WI38 (cell line): ENCODE measurements around the gene SGCD.

Source experiments
- H3K4me3 ChIP-seq: 2 replicates; pipeline ENCODE4 v1.5.1; 2011; ENCODE audit warnings: low read depth, mild to moderate bottlenecking, control low read depth, low read length
- CTCF ChIP-seq: IDR thresholded peaks from 2 replicates; pipeline ENCODE4 v1.5.1; 2012; ENCODE audit warnings: low read depth, mild to moderate bottlenecking, control low read depth, low read length

Gene SGCD

DNA sequence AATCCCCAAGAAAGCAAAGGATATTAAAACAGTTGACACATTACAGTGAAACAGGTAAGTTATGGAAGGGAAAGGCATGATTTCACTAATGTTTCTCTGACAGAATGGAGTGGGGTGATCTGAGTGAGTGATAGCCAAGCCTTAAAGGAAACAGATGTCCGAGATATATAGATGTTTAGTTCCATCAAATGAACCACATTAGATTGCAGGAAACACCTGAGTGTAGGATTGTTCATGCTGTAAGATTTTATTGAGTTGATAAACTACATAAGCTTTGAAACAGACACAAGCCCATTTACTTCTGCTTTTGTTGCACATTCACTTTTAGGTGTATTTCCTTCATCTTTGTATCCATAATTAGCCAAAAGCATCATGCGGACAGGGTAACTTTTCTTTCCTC is 356.0 kb downstream of the SGCD start:
- no peak for TF ChIP-seq CTCF
- H3K4me3 ChIP-seq = no peak overlapping the region

GRCh38 chr5:156683509-156683908 is 356.5 kb downstream of the SGCD start:
- H3K4me3 ChIP-seq = no peak overlapping the region
- TF ChIP-seq CTCF = no peak

DNA sequence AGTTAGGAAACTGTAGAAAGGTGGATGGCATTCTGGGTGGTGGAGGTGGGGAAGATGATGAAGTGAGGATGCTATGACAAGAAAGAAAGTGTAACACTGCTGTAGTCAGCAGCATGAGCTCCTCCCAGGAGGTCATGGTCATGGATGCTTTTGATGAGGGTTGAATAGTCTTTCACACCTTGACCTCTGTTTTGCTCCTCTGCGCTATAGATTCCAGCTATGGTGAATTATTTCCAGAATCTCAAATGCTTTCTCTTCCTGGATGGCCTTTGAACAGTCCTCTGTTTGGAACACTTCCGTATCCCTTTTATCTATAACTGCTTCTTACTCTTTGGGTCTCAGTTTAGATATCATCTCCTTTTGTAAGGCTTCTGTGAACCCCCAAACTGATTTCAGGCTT is 357.3 kb downstream of the SGCD start:
- no peak overlapping the region for H3K4me3 ChIP-seq
- TF ChIP-seq CTCF = no peak

DNA sequence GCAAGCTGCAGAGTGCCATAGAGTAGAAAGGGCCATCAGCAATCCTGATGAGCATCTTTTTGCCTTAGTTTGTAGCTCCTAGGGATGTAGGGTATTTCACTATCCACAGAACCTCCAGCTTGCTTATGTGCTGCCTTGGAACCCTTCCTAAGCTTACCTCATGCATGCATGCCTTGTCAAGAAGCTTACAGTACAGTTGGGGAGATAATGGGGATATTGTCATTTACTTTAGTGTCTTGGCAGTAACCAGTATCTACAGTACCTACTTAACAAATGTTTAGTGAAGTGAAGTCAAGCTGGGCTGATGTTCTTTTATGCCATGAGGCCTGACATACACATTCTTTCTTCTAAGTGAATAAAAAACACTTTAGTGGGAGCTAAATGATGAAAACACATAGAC is 358.5 kb downstream of the SGCD start:
- no peak overlapping the region for H3K4me3 ChIP-seq
- no peak for TF ChIP-seq CTCF

DNA sequence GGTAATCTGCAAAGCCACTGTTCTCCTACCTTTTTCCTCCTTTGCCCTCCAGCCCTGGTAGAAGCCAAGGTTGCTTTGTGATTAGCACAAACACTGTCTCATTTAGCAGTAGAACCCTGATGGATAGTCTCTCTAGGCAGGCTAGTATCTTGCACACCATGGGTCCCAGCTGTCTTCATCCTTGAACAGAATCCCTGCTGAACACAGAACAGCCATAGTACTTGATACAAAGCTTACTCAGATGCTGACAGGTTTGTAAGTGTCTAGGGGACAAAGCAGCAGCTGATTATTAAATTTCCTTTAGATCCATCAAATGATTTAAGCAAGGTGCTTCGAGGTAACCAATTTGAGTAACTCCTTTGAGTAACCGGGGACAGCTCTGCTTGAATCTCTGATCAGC is 359.4 kb downstream of the SGCD start:
- no peak overlapping the region for H3K4me3 ChIP-seq
- TF ChIP-seq CTCF = no peak

DNA sequence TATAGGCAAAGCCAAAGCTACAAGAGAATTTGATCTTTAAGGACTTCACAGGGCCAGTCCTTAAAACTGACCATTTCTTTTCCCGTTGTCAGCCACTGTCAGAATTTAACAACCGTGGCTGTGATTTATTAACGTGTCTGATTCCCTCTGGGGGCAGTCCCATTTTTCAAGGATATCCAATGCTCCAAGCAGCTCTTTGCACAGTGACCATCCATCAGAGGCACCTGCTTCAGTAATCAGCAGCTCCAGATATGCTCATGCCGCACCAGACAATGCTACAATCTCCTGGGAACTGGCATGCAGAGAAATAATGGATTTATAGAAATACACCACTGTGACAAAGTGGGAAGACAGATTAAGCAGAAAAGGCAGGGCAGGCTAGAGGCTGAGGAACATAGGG is 359.8 kb downstream of the SGCD start:
- TF ChIP-seq CTCF = no peak
- H3K4me3 ChIP-seq = no peak overlapping the region

DNA sequence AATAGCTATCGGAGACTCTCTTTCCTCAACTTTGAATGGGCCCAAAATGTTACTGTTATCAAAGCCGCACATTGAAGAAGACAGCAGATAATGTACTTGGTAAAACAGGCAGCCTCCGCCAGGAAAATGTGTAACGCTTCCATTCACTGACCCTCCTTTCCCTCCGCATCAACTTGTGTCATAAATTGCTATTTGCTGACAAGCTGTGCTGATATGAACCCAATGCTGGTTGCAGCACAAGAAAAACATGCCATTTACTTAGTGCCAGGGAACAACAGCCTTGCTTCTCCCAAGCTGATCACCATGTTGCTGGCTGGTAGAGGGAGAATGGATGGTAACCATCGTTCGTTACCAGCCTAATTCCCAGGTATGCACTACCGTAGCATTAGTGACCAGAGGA is 360.6 kb downstream of the SGCD start:
- TF ChIP-seq CTCF = no peak

DNA sequence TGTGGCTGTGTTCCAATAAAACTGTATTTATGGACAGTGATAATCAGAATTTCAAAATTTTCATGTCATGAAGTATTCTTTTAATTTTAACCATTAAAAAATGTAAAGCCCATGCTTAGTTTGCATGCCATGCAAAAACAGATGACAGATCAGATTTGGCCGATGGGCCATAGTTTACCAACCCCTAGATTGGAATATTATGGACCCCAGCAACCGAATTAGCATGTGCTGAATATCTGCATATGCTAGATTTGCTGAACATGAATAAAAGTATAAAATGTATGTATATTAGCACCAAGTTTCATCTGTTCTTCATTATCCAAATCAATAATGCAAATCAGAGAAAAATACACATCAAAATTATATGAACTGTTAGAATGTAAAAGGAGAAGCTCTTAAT is 364.6 kb downstream of the SGCD start:
- TF ChIP-seq CTCF = no peak
- no peak overlapping the region for H3K4me3 ChIP-seq

More for the DNA sequence above, 360.6 kb downstream of the SGCD start:
- no peak overlapping the region for H3K4me3 ChIP-seq
